ENCODE results near the gene CPN1.

- TF ChIP-seq POLR2A (IDR thresholded peaks at IDR 0.05; ENCODE audit: low read depth, low read length) (no peak), POLR2AphosphoS5 (IDR thresholded peaks at IDR 0.05; ENCODE audit: low read depth, low read length) (no peak), TAF1 (IDR thresholded peaks at IDR 0.05; ENCODE audit: borderline replicate concordance, low read depth, low read length) (no peak)
These were observed 44.8 kb downstream of the CPN1 start for GRCh38 chr10:100036850-100037249.

Data from GM12892 (cell line).